K562 (cell line): ENCODE results near the gene AHI1.

Experiments used
- ATF3 ChIP-seq, 2 experiments: fragments of 450-650 bp in 1 of 2; sonication (generic) in 1 of 2; formaldehyde crosslinking in 1 of 2; IDR thresholded peaks in 1 of 2; conservative IDR thresholded peaks in 1 of 2; 2 replicates each; pipeline versions ENCODE4 v1.6.1 to v1.8.1; 2016 to 2023; ENCODE audit warnings: mild to moderate bottlenecking in 2 of 2, moderate library complexity in 2 of 2, inconsistent platforms in 1 of 2, missing genetic modification reagents in 1 of 2
- CREB1 ChIP-seq, 2 experiments: sonication (generic) in 1 of 2; formaldehyde crosslinking in 1 of 2; IDR thresholded peaks; 2 replicates each; pipeline versions ENCODE4 v1.6.1 to v1.8.0; 2012 to 2022; ENCODE audit warnings: inconsistent platforms in 1 of 2, mild to moderate bottlenecking in 1 of 2, missing genetic modification reagents in 1 of 2, moderate library complexity in 1 of 2
- IFI16 ChIP-seq: fragments of 250-450 bp; sonication (Bioruptor Pico); IDR thresholded peaks from 2 replicates; pipeline ENCODE4 v2.1.2; 2022; ENCODE audit warnings: mild to moderate bottlenecking, inconsistent platforms
- POLR2AphosphoS5 ChIP-seq: IDR thresholded peaks from 2 replicates; pipeline ENCODE4 v1.6.1; 2011; ENCODE audit warnings: mild to moderate bottlenecking, low read depth, low read length, moderate library complexity; ENCODE audit not compliant: control insufficient read depth, insufficient read depth
- RUNX1 ChIP-seq: sonication (generic); IDR thresholded peaks from 2 replicates; pipeline ENCODE4 v1.6.1; 2016; ENCODE audit warnings: antibody characterized with exemption, low read depth

GRCh38 chr6:135424385-135424784, 73.2 kb downstream of the AHI1 start:
- TF ChIP-seq RUNX1, result no peak
- no peak for TF ChIP-seq CREB1 (IDR thresholded peaks at IDR 0.05)
- no peak for TF ChIP-seq CREB1 (CRISPR knock-in tag; IDR thresholded peaks at IDR 0.05)
- no peak for TF ChIP-seq ATF3 (IDR thresholded peaks at IDR 0.05)
- no peak for TF ChIP-seq ATF3 (CRISPR knock-in tag; conservative IDR thresholded peaks at IDR 0.05)
- TF ChIP-seq IFI16, result no peak
- no peak for TF ChIP-seq POLR2AphosphoS5
